HG02938 (cell line): Measurements from ENCODE around the gene LTA.
A peak's percentile ranks its signal among the peaks of the same experiment; 100 is the strongest.

ENCODE experiments used
- ATAC-seq: cut with Tn5 transposase; IDR thresholded peaks from one replicate; pipeline ENCODE4 v1.9.1; 2021; ENCODE audit warnings: mild to moderate bottlenecking, moderate library complexity; ENCODE audit not compliant: unreplicated experiment

The LTA gene

DNA sequence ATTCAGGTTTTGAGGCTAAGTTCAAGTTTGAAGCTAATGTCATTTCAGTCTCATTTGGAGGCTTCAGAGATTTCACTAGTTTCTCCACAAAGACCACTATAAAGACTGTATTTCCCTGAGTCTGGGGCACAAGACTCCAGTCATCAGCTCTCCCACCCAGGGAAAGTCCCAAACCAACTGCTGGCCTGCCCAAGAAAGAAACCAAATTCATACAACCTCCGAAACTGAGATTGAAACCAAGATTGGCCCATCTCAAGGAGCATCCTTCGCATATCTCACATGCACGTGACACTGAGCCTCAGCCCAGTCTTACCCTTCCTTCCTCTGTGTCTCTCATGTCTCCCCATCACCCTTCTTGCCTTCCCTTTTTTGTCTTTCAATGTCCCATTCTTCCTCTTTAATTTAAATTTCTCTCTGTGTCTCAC is 3.5 kb upstream of the LTA start:
- ATAC-seq, result peak; percentile 60

DNA sequence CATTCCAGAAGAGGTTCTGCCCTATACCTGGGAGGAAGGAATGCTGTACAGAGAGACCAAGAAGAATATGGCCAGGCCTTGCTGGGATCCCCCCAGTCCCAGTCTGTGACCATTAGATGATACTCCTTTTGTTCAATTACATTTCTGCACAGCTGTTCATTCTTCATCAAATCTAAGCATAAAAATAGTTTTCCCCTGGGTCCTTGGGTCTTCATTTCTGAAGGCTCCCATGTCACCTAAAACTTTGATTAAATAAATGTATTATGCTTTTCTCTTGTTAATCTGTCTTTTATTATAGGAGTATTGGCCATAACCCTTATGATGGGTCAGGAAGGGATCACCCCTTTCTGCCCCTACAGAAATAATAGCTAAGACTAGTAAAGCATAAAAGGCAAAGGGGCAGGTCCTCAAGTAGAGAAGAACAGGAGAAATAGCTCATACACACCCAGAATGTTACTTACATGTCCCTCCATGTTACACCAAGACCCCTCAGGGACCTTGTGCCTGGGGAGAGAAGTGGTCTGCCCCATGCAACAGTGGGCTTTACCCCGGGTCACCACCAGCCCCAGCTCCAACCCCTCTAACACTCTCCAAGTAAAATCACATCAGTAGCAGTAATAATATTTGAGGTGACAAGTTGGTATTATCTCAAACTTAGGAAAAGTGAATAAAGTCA is 2.1 kb upstream of the LTA start:
- no peak for ATAC-seq

- ATAC-seq, result no peak
Observed at GRCh38 chr6:31573239-31574105, 1.4 kb downstream of the LTA start.

DNA sequence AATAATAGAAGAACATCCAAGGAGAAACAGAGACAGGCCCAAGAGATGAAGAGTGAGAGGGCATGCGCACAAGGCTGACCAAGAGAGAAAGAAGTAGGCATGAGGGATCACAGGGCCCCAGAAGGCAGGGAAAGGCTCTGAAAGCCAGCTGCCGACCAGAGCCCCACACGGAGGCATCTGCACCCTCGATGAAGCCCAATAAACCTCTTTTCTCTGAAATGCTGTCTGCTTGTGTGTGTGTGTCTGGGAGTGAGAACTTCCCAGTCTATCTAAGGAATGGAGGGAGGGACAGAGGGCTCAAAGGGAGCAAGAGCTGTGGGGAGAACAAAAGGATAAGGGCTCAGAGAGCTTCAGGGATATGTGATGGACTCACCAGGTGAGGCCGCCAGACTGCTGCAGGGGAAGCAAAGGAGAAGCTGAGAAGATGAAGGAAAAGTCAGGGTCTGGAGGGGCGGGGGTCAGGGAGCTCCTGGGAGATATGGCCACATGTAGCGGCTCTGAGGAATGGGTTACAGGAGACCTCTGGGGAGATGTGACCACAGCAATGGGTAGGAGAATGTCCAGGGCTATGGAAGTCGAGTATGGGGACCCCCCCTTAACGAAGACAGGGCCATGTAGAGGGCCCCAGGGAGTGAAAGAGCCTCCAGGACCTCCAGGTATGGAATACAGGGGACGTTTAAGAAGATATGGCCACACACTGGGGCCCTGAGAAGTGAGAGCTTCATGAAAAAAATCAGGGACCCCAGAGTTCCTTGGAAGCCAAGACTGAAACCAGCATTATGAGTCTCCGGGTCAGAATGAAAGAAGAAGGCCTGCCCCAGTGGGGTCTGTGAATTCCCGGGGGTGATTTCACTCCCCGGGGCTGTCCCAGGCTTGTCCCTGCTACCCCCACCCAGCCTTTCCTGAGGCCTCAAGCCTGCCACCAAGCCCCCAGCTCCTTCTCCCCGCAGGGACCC is 2.3 kb downstream of the LTA start:
- no peak for ATAC-seq

GRCh38 chr6:31575335-31575901 is 3.3 kb downstream of the LTA start, which contains the start of gene TNF:
TNF (plus strand) TSS chr6:31575565; CDS start chr6:31575742, 177 bp downstream.
- no peak for ATAC-seq

GRCh38 chr6:31575952-31576685 is 4.0 kb downstream of the LTA start:
- no peak for ATAC-seq

DNA sequence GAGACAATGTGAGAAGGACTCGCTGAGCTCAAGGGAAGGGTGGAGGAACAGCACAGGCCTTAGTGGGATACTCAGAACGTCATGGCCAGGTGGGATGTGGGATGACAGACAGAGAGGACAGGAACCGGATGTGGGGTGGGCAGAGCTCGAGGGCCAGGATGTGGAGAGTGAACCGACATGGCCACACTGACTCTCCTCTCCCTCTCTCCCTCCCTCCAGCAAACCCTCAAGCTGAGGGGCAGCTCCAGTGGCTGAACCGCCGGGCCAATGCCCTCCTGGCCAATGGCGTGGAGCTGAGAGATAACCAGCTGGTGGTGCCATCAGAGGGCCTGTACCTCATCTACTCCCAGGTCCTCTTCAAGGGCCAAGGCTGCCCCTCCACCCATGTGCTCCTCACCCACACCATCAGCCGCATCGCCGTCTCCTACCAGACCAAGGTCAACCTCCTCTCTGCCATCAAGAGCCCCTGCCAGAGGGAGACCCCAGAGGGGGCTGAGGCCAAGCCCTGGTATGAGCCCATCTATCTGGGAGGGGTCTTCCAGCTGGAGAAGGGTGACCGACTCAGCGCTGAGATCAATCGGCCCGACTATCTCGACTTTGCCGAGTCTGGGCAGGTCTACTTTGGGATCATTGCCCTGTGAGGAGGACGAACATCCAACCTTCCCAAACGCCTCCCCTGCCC is 4.9 kb downstream of the LTA start:
- ATAC-seq, result no peak

- ATAC-seq, result no peak
Observed at GRCh38 chr6:31577579-31577966, 5.5 kb downstream of the LTA start.

GRCh38 chr6:31578184-31579118 is 6.4 kb downstream of the LTA start:
- ATAC-seq, result no peak

- ATAC-seq, result no peak
Observed at GRCh38 chr6:31579119-31579505, 7.0 kb downstream of the LTA start.

DNA sequence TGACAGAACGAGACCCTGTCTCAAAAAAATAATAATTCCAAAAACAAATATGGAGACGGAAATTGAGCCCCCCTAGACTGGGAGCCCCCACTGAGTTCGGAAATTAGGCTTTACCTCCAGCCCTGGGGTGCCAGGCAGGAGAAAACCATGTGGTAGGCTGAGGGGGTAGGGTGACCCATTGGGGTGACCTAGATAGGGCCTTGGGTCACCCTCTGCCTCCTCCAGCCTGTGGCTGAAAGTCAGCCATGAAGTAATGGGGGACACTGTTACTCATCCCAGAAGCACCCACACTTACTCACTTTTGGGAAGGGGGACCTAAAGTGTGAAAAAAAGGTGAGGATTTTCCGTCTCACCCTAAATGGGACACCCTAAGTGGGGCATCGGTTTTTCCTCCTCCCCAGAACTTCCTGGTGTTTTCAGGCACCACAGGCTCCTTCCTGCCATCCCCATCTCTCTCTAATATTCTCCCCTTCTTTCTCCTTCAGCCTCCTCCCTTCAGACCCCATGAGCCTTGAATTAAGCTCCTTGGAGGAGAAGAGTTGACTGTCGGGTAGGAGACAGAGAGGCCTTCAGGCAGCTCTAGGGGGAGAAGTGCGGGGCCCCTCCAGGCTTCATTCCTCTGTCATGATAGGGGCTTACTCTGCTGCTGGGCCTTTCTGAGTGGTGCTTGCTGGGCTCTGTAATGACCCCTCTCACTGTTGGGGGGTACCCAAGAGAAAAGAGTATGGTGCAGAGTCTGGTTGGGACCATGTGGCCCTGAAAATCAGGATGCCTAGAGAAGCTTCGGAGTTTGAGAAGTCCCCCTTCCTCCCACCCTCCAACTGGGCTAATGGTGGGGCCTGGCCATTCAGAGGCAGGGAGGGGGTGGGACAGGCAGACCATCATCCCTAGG is 7.7 kb downstream of the LTA start:
- no peak for ATAC-seq

- no peak for ATAC-seq
Observed at GRCh38 chr6:31580438-31580740, 8.3 kb downstream of the LTA start.

- ATAC-seq, result no peak
Observed at GRCh38 chr6:31580807-31581433, 8.8 kb downstream of the LTA start.

GRCh38 chr6:31581434-31582229 is 9.5 kb downstream of the LTA start:
- ATAC-seq, result no peak

- no peak for ATAC-seq
Observed at GRCh38 chr6:31582230-31582643, 10.1 kb downstream of the LTA start, which contains the start of gene LTB. LTB (minus strand) TSS chr6:31582424; CDS start chr6:31582417, 7 bp downstream.

DNA sequence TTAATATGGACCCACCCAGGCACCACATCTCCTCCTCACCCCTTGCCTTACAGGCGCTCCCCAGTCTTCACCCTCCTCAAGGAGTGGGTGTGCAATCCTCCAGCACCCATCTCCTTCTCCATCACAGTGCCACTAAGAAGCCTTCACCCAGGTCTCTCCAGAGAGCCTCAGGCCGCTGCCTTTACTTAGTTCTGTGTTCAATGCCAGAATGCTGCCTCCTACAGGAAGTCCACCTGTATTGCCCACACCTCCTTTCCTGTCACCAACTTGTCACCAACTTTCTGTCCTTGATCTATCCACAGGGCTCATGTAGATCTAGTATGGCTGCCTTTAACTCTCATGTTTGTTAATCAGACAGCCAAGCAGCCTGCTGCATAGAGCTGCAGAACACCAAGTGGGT is 13.4 kb downstream of the LTA start:
- ATAC-seq, result no peak
